Measurements from ENCODE around the gene FNBP1.
A peak's percentile ranks its signal among the peaks of the same experiment; 100 is the strongest.

The FNBP1 gene

GRCh38 chr9:130041648-130042405, 1.2 kb downstream of the FNBP1 start:
- CTCF ChIA-PET: interaction anchor here (0.5 to 1.3 kb wide), 6 partner anchors 17 to 1774 kb away, joined by 3 to 4 read pairs (median 3); no protein-coding TSS in a partner anchor

GRCh38 chr9:130040984-130041647, 1.9 kb downstream of the FNBP1 start:
- ChIA-PET CTCF (interaction anchor here (0.6 to 1.3 kb wide), 5 partner anchors 18 to 1775 kb away, joined by 3 to 4 read pairs (median 3); no protein-coding TSS in a partner anchor), POLR2A (interaction anchor here (2.2 to 3.3 kb wide), 2 partner anchors 12 to 156 kb away, joined by 7 to 15 read pairs; partner anchors contain the start of gene GPR107)
- TF ChIP-seq PKNOX1 (IDR thresholded peaks at IDR 0.05) (no peak), FOXM1 (IDR thresholded peaks at IDR 0.05; ENCODE audit: borderline replicate concordance) (no peak), ELF4 (IDR thresholded peaks at IDR 0.05) (no peak), FOXK2 (IDR thresholded peaks at IDR 0.05) (no peak), ARNT (IDR thresholded peaks at IDR 0.05) (no peak), BHLHE40 (IDR thresholded peaks at IDR 0.05; ENCODE audit: borderline replicate concordance) (no peak), SUZ12 (IDR thresholded peaks at IDR 0.05) (no peak), ZNF384 (IDR thresholded peaks at IDR 0.05) (no peak), HDGF (IDR thresholded peaks at IDR 0.05; ENCODE audit: borderline replicate concordance) (no peak), TARDBP (IDR thresholded peaks at IDR 0.05) (no peak), LEF1 (IDR thresholded peaks at IDR 0.05; ENCODE audit: borderline replicate concordance) (no peak), CTBP1 (IDR thresholded peaks at IDR 0.05; ENCODE audit: borderline replicate concordance) (no peak), SP1 (IDR thresholded peaks at IDR 0.05) (no peak), NFRKB (IDR thresholded peaks at IDR 0.05) (no peak), L3MBTL2 (conservative IDR thresholded peaks at IDR 0.05) (no peak)
- no peak for DNase-seq (ENCODE audit: extremely low spot score)

More at GRCh38 chr9:130041648-130042405, 1.2 kb downstream of the FNBP1 start:
- DNase-seq (ENCODE audit: extremely low spot score): peak; percentile 22
- POLR2A ChIA-PET: interaction anchor here (1.1 to 3.3 kb wide), 3 partner anchors 12 to 157 kb away, joined by 3 to 15 read pairs (median 7); partner anchors contain the start of gene GPR107
- no peak for TF ChIP-seq NFRKB (IDR thresholded peaks at IDR 0.05)
- TF ChIP-seq FOXA1 (IDR thresholded peaks at IDR 0.05): no peak
- TF ChIP-seq PKNOX1 (IDR thresholded peaks at IDR 0.05): no peak
- TF ChIP-seq ARNT (IDR thresholded peaks at IDR 0.05): no peak
- no peak for TF ChIP-seq ZNF384 (IDR thresholded peaks at IDR 0.05)
- no peak for TF ChIP-seq L3MBTL2 (conservative IDR thresholded peaks at IDR 0.05)
- no peak for TF ChIP-seq SP1 (IDR thresholded peaks at IDR 0.05)
- no peak for TF ChIP-seq LEF1 (IDR thresholded peaks at IDR 0.05; ENCODE audit: borderline replicate concordance)
- no peak for TF ChIP-seq FOXM1 (IDR thresholded peaks at IDR 0.05; ENCODE audit: borderline replicate concordance)
- no peak for TF ChIP-seq SUZ12 (IDR thresholded peaks at IDR 0.05)
- no peak for TF ChIP-seq FOXK2 (IDR thresholded peaks at IDR 0.05)
- no peak for TF ChIP-seq BHLHE40 (IDR thresholded peaks at IDR 0.05; ENCODE audit: borderline replicate concordance)
- no peak for TF ChIP-seq CTBP1 (IDR thresholded peaks at IDR 0.05; ENCODE audit: borderline replicate concordance)
- no peak for TF ChIP-seq HDGF (IDR thresholded peaks at IDR 0.05; ENCODE audit: borderline replicate concordance)
- TF ChIP-seq ELF4 (IDR thresholded peaks at IDR 0.05): no peak
- TF ChIP-seq TARDBP (IDR thresholded peaks at IDR 0.05): no peak

GRCh38 chr9:130039528-130040147, 3.4 kb downstream of the FNBP1 start:
- TF ChIP-seq FOXK2 (IDR thresholded peaks at IDR 0.05): no peak
- ChIA-PET CTCF (no interaction called here), POLR2A (interaction anchor here (1.2 kb wide), 2 partner anchors 14 to 205 kb away, joined by 3 read pairs; partner anchors contain the start of gene GPR107)
- DNase-seq (ENCODE audit: extremely low spot score): no peak

- DNase-seq (ENCODE audit: extremely low spot score): no peak
- ChIA-PET CTCF (no interaction called here), POLR2A (interaction anchor here (0.8 kb wide), 1 partner anchor 17 kb away, joined by 3 read pairs; the partner anchor contains the start of gene GPR107)
- no peak for TF ChIP-seq FOXK2 (IDR thresholded peaks at IDR 0.05)
- no peak for TF ChIP-seq L3MBTL2 (conservative IDR thresholded peaks at IDR 0.05)
- TF ChIP-seq SP1 (IDR thresholded peaks at IDR 0.05): no peak
- no peak for TF ChIP-seq ELF4 (IDR thresholded peaks at IDR 0.05)
- no peak for TF ChIP-seq FOXA1 (IDR thresholded peaks at IDR 0.05)
- no peak for TF ChIP-seq NFRKB (IDR thresholded peaks at IDR 0.05)
- TF ChIP-seq BHLHE40 (IDR thresholded peaks at IDR 0.05; ENCODE audit: borderline replicate concordance): no peak
These were observed 6.9 kb downstream of the FNBP1 start for GRCh38 chr9:130036099-130036498.

GRCh38 chr9:130034570-130034969, 8.4 kb downstream of the FNBP1 start:
- TF ChIP-seq LEF1 (IDR thresholded peaks at IDR 0.05; ENCODE audit: borderline replicate concordance) (no peak), SP1 (IDR thresholded peaks at IDR 0.05) (no peak), PKNOX1 (IDR thresholded peaks at IDR 0.05) (no peak), ELF4 (IDR thresholded peaks at IDR 0.05) (no peak), CTBP1 (IDR thresholded peaks at IDR 0.05; ENCODE audit: borderline replicate concordance) (no peak), L3MBTL2 (conservative IDR thresholded peaks at IDR 0.05) (no peak), SUZ12 (IDR thresholded peaks at IDR 0.05) (no peak), FOXM1 (IDR thresholded peaks at IDR 0.05; ENCODE audit: borderline replicate concordance) (no peak), NFRKB (IDR thresholded peaks at IDR 0.05) (no peak), ZNF384 (IDR thresholded peaks at IDR 0.05) (no peak), FOXA1 (IDR thresholded peaks at IDR 0.05) (no peak), HDGF (IDR thresholded peaks at IDR 0.05; ENCODE audit: borderline replicate concordance) (no peak), BHLHE40 (IDR thresholded peaks at IDR 0.05; ENCODE audit: borderline replicate concordance) (no peak)
- no peak for DNase-seq (ENCODE audit: extremely low spot score)
- ChIA-PET POLR2A (no interaction called here), CTCF (interaction anchor here (0.6 kb wide), 1 partner anchor 281 kb away, joined by 3 read pairs; no protein-coding TSS in a partner anchor)
